Activated naive CD8-positive, alpha-beta T cell treated with anti-CD3 and anti-CD28 coated beads, Interleukin-2, amount 50 U/mL, for 24 hours (primary cell): ENCODE results near the gene YIF1B.
"Not testable (repeated sequence)": the region's sequence is repeated elsewhere in the genome, so short reads cannot be mapped to it uniquely, and the experiment has no call there.

Source experiments
- ATAC-seq: fragments of 150-1000 bp; cut with Tn5 transposase; one replicate; pipeline ENCODE4 v1.10.0; 2021
- DNase-seq: peaks from one replicate; pipeline ENCODE4 v3.0.0; 2021
- H3K27ac Mint-ChIP-seq: one replicate; pipeline ENCODE4 v1.8.0; 2021; ENCODE audit warnings: mild to moderate bottlenecking, mixed read lengths
- H3K27me3 Mint-ChIP-seq: one replicate; pipeline ENCODE4 v1.8.0; 2021; ENCODE audit warnings: mixed read lengths
- H3K36me3 Mint-ChIP-seq: one replicate; pipeline ENCODE4 v1.8.0; 2021; ENCODE audit warnings: low read depth, mixed read lengths
- H3K4me1 Mint-ChIP-seq: one replicate; pipeline ENCODE4 v1.8.0; 2021; ENCODE audit warnings: mixed read lengths
- H3K4me3 Mint-ChIP-seq: one replicate; pipeline ENCODE4 v1.8.0; 2021; ENCODE audit warnings: mild to moderate bottlenecking, moderate library complexity, mixed read lengths
- H3K9me3 Mint-ChIP-seq: one replicate; pipeline ENCODE4 v1.8.0; 2021; ENCODE audit warnings: mixed read lengths

YIF1B gene, protein sequence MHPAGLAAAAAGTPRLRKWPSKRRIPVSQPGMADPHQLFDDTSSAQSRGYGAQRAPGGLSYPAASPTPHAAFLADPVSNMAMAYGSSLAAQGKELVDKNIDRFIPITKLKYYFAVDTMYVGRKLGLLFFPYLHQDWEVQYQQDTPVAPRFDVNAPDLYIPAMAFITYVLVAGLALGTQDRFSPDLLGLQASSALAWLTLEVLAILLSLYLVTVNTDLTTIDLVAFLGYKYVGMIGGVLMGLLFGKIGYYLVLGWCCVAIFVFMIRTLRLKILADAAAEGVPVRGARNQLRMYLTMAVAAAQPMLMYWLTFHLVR

DNA sequence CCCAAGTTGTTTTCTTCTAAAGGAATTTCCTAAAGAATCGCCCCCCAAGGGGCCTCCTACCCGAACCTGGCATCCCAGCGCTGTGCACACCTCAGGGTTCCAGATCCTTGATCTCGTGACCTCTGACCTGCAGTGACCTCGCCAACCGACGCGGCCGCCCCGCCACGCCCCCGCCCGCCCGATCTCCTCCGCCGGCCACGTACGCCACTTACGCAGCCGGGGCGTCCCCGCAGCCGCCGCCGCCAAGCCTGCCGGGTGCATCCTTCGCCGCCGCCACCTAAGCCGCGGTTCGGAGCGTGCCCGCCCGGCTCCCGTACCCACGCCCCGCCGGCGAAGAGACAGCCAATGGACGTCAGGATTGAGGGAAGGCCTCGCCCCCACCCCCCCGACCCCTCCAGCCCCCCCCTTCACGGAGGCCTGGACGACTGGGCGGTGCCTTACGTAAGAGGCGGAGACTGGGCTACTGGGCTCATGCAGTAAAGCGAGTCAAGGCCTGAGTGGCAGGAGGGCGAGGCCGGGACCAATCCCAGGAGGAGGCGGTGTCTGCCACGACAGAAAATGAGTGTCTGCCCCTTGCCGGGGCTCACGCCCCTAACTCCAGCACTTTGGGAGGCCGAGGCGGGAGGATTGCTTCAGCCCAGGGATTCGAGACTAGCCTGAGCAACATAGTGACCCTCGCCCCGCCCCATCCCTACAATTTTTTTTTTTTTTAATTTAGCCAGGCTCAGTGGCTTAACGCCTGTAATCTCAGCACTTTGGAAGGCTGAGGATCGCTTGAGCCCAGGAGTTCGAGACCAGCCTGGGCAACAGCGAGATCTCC, at the start of gene YIF1B:
YIF1B (minus strand) TSS at position 291 of the 820 bp plus-strand sequence; CDS start at position 261, 30 bp downstream.
- H3K4me1 Mint-ChIP-seq: peaks cover 46% of the 10 kb centered on the region
- peak within 1 kb of the TSS; percentile 95 for H3K4me3 Mint-ChIP-seq
- DNase-seq (peak; percentile 94), ATAC-seq (peak; percentile 94)
- peaks cover 2% of the 10 kb centered on the region for H3K36me3 Mint-ChIP-seq
- peaks cover 1% of the 10 kb centered on the region for H3K27me3 Mint-ChIP-seq
- H3K27ac Mint-ChIP-seq: peak within 1 kb of the TSS; percentile 91
- H3K9me3 Mint-ChIP-seq: no peaks in the 10 kb centered on the region

DNA sequence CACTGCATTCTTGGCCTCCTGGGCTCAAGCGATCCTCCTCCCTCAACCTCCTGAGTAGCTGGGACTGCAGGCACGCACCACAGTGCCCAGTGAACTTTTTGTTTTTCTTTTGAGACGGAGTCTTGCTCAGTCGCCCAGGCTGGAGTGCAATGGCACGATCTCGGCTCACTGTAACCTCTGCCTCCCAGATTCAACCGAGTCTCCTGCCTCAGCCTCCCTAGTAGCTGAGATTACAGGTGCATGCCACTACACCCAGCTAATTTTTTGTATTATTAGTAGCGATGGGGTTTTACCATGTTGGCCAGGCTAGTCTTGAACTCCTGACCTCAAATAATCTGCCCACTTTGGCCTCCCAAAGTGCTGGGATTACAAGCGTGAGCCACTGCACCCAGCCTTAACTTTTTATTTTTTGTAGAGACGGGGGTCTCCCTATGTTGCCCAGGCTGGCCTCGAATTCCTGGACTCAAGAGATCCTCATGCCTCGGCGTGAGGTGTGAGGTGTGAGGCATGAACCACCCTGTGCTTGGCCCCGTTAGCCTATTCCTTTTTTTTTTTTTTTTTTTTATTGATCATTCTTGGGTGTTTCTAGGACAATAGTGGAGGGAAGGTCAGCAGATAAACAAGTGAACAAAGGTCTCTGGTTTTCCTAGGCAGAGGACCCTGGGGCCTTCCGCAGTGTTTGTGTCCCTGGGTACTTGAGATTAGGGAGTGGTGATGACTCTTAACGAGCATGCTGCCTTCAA, 47.4 kb upstream of the YIF1B start:
- peak overlapping the region; percentile 14 for H3K4me3 Mint-ChIP-seq
- H3K27ac Mint-ChIP-seq, H3K36me3 Mint-ChIP-seq, H3K9me3 Mint-ChIP-seq, DNase-seq, ATAC-seq: not testable (repeated sequence)
- peaks cover 13% of the 10 kb centered on the region for H3K4me1 Mint-ChIP-seq
- H3K27me3 Mint-ChIP-seq: peaks cover 30% of the 10 kb centered on the region

DNA sequence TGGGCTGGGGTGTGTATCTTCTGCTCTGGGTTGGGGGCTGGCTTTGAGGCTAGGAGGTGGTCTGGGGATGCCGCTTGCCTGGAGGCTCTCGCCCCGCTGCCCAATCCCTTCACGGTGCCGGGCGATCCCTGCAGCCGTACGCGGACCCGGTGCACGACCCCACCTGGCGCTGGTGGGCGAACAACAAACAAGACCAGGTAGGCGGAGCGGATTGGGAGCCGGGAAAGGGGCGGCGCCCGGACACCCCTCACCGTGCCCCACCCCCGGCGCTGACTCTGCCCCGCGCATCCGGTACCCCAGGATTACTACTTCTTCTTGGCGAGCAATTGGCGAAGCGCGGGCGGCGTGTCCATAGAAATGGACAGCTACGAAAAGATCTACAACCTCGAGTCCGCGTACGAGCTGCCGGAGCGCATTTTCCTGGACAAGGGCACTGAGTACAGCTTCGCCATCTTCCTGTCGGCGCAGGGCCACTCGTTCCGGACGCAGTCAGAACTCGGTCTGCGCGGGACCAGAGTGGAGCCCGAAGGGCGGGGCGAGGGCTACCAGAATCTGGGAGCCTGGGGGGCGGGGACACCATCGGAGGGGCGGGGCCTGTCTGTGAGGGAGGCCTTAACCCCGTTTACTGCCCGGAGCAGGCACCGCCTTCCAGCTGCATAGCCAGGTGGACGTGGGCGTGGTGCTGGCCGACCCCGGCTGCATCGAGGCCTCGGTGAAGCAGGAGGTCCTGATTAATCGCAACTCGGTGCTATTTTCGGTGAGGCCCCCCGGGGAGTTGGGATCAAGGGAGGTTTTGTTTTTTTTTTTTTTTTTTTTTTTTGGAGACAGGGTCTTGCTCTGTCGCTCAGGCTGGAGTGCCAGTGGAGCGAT, 46.6 kb upstream of the YIF1B start:
- Mint-ChIP-seq H3K4me3 (peak overlapping the region; percentile 82), H3K27ac (no peak overlapping the region), H3K4me1 (peaks cover 13% of the 10 kb centered on the region), H3K9me3 (no peaks in the 10 kb centered on the region), H3K36me3 (no peaks in the 10 kb centered on the region), H3K27me3 (peaks cover 30% of the 10 kb centered on the region)
- ATAC-seq: peak; percentile 62
- peak; percentile 83 for DNase-seq

DNA sequence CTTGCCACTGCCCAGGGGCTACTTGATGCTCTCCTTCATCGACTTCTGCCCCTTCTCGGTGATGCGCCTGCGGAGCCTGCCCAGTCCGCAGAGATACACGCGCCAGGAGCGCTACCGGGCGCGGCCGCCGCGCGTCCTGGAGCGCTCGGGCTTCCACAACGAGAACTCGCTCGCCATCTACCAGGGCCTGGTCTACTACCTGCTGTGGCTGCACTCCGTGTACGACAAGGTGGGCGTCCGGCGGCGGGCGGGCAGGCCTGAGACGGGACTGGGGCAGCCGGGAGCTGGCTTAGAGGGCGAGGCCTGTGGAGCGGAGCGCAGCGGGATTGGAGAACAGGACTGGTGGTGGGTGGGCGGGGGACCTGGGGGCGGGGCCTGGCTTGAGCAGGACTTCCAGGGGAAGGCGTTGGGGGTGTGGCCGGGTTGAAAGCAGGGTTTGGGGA, 45.9 kb upstream of the YIF1B start:
- H3K9me3 Mint-ChIP-seq: no peaks in the 10 kb centered on the region
- peak; percentile 72 for DNase-seq

DNA sequence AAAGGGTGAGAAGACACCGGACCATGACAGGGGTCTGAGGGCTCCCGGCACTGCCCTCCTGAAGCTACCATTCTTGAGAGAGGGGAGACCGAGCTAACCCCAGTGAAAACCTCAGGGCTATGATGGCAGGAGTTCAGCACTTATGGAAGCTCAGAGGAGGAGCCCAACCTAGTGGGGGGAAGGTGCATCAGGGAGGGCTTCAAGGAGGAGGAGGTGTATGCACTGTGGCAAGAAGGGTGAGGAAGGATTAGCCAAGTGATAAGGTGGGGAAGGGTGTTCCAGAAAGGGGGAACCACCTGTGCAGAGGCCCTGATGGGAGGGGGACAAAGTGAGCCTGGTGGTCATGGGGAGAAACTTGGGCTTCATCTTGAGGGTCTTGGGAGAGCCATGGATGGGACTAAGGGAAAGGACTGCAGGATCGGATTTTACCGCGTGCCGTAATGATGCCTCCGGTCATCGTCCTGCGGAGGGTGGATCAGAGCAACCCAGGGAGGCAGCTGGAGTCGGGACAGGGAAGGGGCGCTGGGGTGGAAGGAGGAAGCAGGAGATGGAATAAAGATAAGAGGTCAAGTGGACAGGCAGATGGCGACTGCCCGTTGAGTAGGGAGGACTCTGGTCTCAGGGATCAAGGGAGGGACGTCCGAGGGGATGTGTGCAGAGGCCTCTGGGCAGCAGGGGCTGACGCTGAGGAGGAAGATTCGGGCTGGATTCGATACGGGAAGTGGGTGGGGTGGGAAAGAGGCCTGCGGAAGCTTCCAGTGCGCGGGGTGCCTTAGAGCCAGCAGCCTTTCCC, 45.3 kb upstream of the YIF1B start:
- Mint-ChIP-seq H3K27me3 (peaks cover 30% of the 10 kb centered on the region), H3K4me3 (peak overlapping the region; percentile 36), H3K9me3 (no peaks in the 10 kb centered on the region), H3K36me3 (no peaks in the 10 kb centered on the region), H3K27ac (no peak overlapping the region), H3K4me1 (peaks cover 13% of the 10 kb centered on the region)
- ATAC-seq (no peak), DNase-seq (no peak)

More for the DNA sequence above, 45.9 kb upstream of the YIF1B start:
- peak; percentile 72 for ATAC-seq
- H3K27ac Mint-ChIP-seq: no peak overlapping the region
- no peaks in the 10 kb centered on the region for H3K36me3 Mint-ChIP-seq
- peak overlapping the region; percentile 82 for H3K4me3 Mint-ChIP-seq
- H3K4me1 Mint-ChIP-seq: peaks cover 13% of the 10 kb centered on the region
- H3K27me3 Mint-ChIP-seq: peaks cover 30% of the 10 kb centered on the region

DNA sequence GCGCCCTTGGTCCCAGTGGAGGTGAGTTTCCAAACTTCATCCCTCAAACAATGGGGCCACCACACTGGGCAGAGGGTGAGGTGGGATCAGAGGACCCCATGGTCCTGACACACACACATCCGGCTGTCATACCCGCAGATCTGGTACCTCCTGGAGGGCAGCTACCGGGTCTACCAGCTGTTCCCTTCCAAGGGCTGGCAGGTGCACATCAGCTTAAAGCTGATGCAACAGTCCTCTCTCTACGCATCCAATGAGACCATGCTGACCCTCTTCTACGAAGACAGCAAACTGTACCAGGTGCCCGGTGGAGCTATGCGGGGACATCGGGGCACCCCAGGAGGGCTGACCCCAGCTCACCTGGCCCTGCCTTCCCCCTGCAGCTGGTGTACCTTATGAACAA, 44.6 kb upstream of the YIF1B start:
- H3K4me1 Mint-ChIP-seq: peaks cover 13% of the 10 kb centered on the region
- no peaks in the 10 kb centered on the region for H3K9me3 Mint-ChIP-seq
- ATAC-seq (no peak), DNase-seq (no peak)
- no peaks in the 10 kb centered on the region for H3K36me3 Mint-ChIP-seq
- peaks cover 30% of the 10 kb centered on the region for H3K27me3 Mint-ChIP-seq
- no peak overlapping the region for H3K27ac Mint-ChIP-seq
- no peak overlapping the region for H3K4me3 Mint-ChIP-seq

DNA sequence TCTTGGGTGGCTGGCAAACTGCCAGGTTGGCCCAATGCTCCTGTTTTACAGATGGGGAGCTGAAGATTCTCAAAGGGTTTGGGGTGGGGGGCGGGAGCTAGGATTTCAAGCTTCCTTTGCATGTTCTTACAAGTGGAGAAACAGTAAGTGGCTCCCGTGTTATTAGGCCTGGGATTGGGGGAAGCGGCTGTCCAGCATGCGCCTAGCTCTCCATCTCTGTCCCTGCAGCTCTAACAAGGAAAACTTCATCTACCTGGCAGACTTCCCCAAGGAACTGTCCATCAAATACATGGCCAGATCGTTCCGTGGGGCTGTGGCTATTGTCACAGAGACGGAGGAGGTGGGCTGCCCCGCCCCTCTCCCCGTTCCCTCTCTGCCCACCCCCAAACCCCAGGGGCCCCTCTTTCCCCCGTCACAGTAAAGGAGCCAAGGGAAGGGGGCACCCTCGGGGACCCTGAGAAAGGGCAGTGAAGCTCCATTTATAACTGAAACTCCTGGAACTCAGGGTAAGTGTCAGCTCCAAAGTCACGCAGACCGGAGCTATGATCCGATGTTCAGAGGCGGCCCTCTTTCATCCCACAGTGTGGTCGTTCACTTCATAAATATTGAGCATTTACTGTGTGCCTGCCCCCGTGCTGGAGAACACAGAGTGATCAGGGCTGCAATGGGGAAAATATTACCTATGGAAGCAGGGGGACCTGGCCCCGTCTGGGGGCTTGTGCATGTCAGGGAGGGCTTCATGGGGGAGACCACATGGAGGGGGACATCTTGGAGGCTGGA, 43.7 kb upstream of the YIF1B start:
- no peak for ATAC-seq
- Mint-ChIP-seq H3K27ac (no peak overlapping the region), H3K27me3 (peaks cover 30% of the 10 kb centered on the region), H3K9me3 (no peaks in the 10 kb centered on the region), H3K36me3 (no peaks in the 10 kb centered on the region), H3K4me1 (peaks cover 13% of the 10 kb centered on the region), H3K4me3 (no peak overlapping the region)
- no peak for DNase-seq

DNA sequence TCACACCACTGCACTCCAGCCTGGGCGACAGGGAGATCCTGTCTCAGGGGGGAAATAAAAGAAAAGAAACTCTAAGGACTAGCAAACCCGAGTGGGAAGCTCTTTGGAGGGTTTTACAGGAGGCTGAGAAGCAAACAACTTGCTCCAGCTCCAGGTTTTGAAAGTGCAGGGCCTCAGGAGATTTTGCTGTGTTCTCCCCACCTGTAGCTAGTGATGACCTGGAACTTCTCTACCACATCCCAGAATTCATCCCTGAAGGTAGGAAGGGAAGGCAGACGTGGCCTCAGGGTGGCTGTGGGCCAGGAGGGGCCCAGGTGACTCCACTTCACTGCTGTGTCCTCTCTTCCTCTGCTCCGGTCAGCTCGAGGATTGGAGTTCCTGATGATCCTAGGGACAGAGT, 42.3 kb upstream of the YIF1B start:
- Mint-ChIP-seq H3K36me3 (no peaks in the 10 kb centered on the region), H3K4me1 (peaks cover 11% of the 10 kb centered on the region), H3K27me3 (peaks cover 25% of the 10 kb centered on the region), H3K4me3 (no peak overlapping the region), H3K9me3 (no peaks in the 10 kb centered on the region), H3K27ac (no peak overlapping the region)
- DNase-seq: no peak
- ATAC-seq: no peak

DNA sequence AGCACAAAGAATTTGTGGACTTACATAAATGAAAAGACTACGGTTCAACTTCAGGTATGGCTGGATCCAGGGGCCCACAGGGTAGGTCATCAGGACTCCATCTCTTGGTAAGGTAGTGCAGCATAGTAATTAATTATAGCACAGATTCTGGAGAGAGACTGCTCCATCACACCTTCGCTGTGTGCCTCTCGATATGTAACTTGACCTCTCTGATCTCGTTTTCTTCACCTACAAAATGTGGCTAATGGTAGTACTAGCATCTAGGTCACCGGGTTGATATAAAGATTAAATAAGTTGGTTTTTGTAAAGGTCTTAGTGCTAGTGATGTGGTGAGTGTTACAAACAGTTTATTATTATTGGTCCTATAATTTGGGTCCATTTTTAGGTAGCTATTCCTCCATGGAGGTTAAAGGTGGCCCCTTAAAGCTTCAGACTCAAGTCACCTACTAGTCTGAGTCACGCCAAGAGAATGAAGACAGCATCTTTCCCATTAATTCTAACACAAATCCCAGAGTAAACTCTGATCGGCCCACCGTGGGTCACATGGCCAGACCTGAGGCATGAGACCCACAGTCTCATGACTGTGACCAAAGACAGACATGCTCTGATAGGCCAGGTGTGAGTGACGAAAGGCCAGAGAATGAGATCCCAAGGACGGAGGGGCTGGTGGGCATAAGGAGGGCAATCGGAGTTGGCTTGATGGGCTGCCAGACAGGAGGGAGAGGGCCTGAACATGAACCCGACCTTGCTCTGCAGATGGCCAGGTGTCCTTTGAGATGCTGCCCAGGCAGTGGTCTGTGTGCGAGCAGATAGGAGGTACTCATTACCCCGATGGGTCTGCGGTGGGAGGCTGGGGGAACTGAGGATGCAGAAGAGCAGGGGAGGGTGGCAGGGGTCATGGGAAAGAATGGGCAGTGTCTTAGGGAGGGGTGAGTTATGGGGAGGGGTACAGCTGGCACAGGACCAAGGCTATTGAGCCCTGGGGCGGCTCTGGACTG, 40.3 kb upstream of the YIF1B start:
- DNase-seq (no peak), ATAC-seq (no peak)
- Mint-ChIP-seq H3K36me3 (no peaks in the 10 kb centered on the region), H3K9me3 (no peaks in the 10 kb centered on the region), H3K27me3 (peaks cover 18% of the 10 kb centered on the region), H3K27ac (no peak overlapping the region), H3K4me1 (peaks cover 4% of the 10 kb centered on the region), H3K4me3 (no peak overlapping the region)

DNA sequence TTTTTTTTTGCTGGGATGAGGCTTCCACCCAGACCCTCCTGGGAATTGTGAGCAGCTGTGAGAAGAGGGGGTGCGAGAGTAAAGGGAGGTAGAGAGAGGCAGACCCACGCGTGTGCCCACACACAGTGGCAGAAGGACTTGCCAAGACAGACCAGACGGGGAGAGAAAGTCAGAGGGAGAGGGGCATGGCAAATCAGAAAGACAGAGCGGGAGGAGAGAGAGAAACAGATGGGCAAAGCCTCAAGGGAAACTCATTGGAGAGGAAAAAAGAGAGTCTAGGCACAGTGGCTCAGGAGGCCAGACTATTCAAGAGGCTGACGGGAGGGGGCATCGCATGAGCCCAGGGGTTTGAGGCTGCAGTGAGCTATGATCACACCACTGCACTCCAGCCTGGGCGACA, 36.9 kb upstream of the YIF1B start:
- ATAC-seq: no peak
- Mint-ChIP-seq H3K9me3 (no peaks in the 10 kb centered on the region), H3K27ac (peak overlapping the region; percentile 69), H3K27me3 (peaks cover 2% of the 10 kb centered on the region), H3K4me3 (no peak overlapping the region), H3K4me1 (no peaks in the 10 kb centered on the region), H3K36me3 (no peaks in the 10 kb centered on the region)
- DNase-seq: no peak

DNA sequence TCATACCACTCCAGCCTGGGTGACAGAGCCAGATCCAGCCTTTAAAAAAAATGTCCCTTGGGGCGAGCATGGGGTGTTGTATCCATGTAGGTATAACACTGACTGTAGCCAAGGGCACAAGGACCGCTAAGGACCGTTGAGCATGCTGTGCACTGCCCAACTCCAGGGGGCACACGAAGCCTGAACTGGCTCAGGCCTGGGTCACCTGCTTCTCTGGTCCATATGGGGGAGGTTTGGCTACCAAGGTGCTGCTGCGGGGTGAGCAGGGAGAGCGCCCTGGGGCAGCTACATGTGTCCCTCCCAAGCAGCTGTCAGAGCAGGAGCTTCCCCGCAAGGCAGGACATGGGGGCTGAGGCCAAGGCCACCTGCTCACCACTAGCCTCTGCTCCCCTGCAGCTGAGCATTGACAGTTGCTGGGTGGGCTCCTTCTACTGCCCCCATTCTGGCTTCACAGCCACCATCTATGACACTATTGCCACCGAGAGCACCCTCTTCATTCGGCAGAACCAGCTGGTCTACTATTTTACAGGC, 36.2 kb upstream of the YIF1B start:
- Mint-ChIP-seq H3K27ac (no peak overlapping the region), H3K4me1 (no peaks in the 10 kb centered on the region), H3K4me3 (no peak overlapping the region), H3K36me3 (no peaks in the 10 kb centered on the region), H3K27me3 (peaks cover 2% of the 10 kb centered on the region), H3K9me3 (no peaks in the 10 kb centered on the region)
- no peak for ATAC-seq
- no peak for DNase-seq

DNA sequence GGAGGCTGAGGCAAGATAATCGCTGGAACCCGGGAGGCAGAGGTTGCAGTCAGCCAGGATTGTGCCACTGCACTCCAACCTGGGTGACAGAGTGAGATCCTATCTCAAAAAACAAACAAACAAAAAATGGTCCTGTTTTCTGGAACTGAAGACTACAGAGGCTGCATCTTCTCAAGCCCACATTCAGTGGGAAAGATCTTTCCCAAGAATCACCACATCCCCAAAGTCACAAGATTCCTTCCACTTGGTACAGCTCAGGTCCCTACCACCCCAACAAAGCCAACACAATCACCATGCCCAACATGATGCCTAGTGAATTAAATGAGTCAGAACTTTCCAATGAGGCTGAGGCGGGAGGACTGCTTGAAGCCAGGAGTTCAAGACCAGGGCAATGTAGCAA, 35.1 kb upstream of the YIF1B start:
- Mint-ChIP-seq H3K4me1 (no peaks in the 10 kb centered on the region), H3K27ac (no peak overlapping the region), H3K27me3 (no peaks in the 10 kb centered on the region), H3K4me3 (no peak overlapping the region), H3K9me3 (no peaks in the 10 kb centered on the region), H3K36me3 (no peaks in the 10 kb centered on the region)
- no peak for DNase-seq
- no peak for ATAC-seq
